ENCODE data around the gene TIGAR. TPM values are rescaled to one million over a fixed set of nuclear protein-coding genes. Genes with fewer than 3 reads are reported as not detected.

TIGAR gene
- total and polyA plus RNA-seq, 2 donors (not counting 1 experiment from before 2014, with no cell fraction given) = 15.3 to 19.5 TPM

GRCh38 chr12:4283512-4284255, 37.3 kb upstream of the TIGAR start:
- Histone ChIP-seq H3K4me3 (replicated peaks in 1 of 4; ENCODE audit: control extremely low read depth in 1 of 4, insufficient read depth in 1 of 4, low read depth in 3 of 4, low read length in 4 of 4) (no peak overlapping the region), H3K9me3 (ENCODE audit: control insufficient read depth, insufficient read depth, low read depth, low read length) (no peaks in the 10 kb centered on the region), H3K36me3 (ENCODE audit: control insufficient read depth, insufficient read depth, low read length) (no peaks in the 10 kb centered on the region), H3K9ac (ENCODE audit: insufficient read depth, low read length) (no peak overlapping the region), H3K4me2 (ENCODE audit: extremely low read depth, insufficient read depth, low read length) (no peak overlapping the region), H3K79me2 (ENCODE audit: control insufficient read depth, insufficient read depth, low read length) (no peaks in the 10 kb centered on the region), H3K27ac (ENCODE audit: insufficient read depth, low read length) (no peak overlapping the region), H3K27me3 (ENCODE audit: control insufficient read depth, insufficient read depth, low read length) (no peaks in the 10 kb centered on the region), H3K4me1 (ENCODE audit: control insufficient read depth, extremely low read depth, insufficient read depth, low read length) (no peaks in the 10 kb centered on the region), H2AFZ (ENCODE audit: low read length) (no peak overlapping the region), H4K20me1 (ENCODE audit: control insufficient read depth, extremely low read depth, insufficient read depth, low read length) (no peaks in the 10 kb centered on the region)
- no peak for DNase-seq (ENCODE audit: low read depth in 2 of 2)
- TF ChIP-seq EZH2 (IDR thresholded peaks at IDR 0.05; ENCODE audit: low read length, missing control alignments) = no peak
- TF ChIP-seq CTCF (conservative IDR thresholded peaks at IDR 0.05 in 1 of 2, IDR thresholded peaks at IDR 0.05 in 1 of 2; ENCODE audit: low read depth in 1 of 2, low read length in 2 of 2) = no peak

- Histone ChIP-seq H3K27me3 (ENCODE audit: control insufficient read depth, insufficient read depth, low read length) (no peaks in the 10 kb centered on the region), H3K4me1 (ENCODE audit: control insufficient read depth, extremely low read depth, insufficient read depth, low read length) (no peaks in the 10 kb centered on the region), H3K4me3 (replicated peaks in 1 of 4; ENCODE audit: control extremely low read depth in 1 of 4, insufficient read depth in 1 of 4, low read depth in 3 of 4, low read length in 4 of 4) (no peak overlapping the region), H3K36me3 (ENCODE audit: control insufficient read depth, insufficient read depth, low read length) (no peaks in the 10 kb centered on the region), H3K27ac (ENCODE audit: insufficient read depth, low read length) (no peak overlapping the region), H3K79me2 (ENCODE audit: control insufficient read depth, insufficient read depth, low read length) (no peaks in the 10 kb centered on the region), H2AFZ (ENCODE audit: low read length) (no peak overlapping the region), H4K20me1 (ENCODE audit: control insufficient read depth, extremely low read depth, insufficient read depth, low read length) (no peaks in the 10 kb centered on the region), H3K4me2 (ENCODE audit: extremely low read depth, insufficient read depth, low read length) (no peak overlapping the region), H3K9me3 (ENCODE audit: control insufficient read depth, insufficient read depth, low read depth, low read length) (no peaks in the 10 kb centered on the region), H3K9ac (ENCODE audit: insufficient read depth, low read length) (no peak overlapping the region)
- DNase-seq (ENCODE audit: low read depth in 2 of 2) = no peak
- TF ChIP-seq EZH2 (IDR thresholded peaks at IDR 0.05; ENCODE audit: low read length, missing control alignments) = no peak
- TF ChIP-seq CTCF (conservative IDR thresholded peaks at IDR 0.05 in 1 of 2, IDR thresholded peaks at IDR 0.05 in 1 of 2; ENCODE audit: low read depth in 1 of 2, low read length in 2 of 2) = no peak
These were observed 36.7 kb upstream of the TIGAR start for GRCh38 chr12:4284306-4284705.

GRCh38 chr12:4285070-4285469, 35.9 kb upstream of the TIGAR start:
- no peak for DNase-seq (ENCODE audit: low read depth in 2 of 2)
- H3K9ac ChIP-seq (ENCODE audit: insufficient read depth, low read length) = no peak overlapping the region
- no peak overlapping the region for H3K27ac ChIP-seq (ENCODE audit: insufficient read depth, low read length)
- no peaks in the 10 kb centered on the region for H4K20me1 ChIP-seq (ENCODE audit: control insufficient read depth, extremely low read depth, insufficient read depth, low read length)
- H2AFZ ChIP-seq (ENCODE audit: low read length) = no peak overlapping the region
- no peaks in the 10 kb centered on the region for H3K27me3 ChIP-seq (ENCODE audit: control insufficient read depth, insufficient read depth, low read length)
- TF ChIP-seq CTCF (conservative IDR thresholded peaks at IDR 0.05 in 1 of 2, IDR thresholded peaks at IDR 0.05 in 1 of 2; ENCODE audit: low read depth in 1 of 2, low read length in 2 of 2) (no peak), EZH2 (IDR thresholded peaks at IDR 0.05; ENCODE audit: low read length, missing control alignments) (no peak)
- H3K9me3 ChIP-seq (ENCODE audit: control insufficient read depth, insufficient read depth, low read depth, low read length) = no peaks in the 10 kb centered on the region
- no peak overlapping the region for H3K4me2 ChIP-seq (ENCODE audit: extremely low read depth, insufficient read depth, low read length)
- H3K79me2 ChIP-seq (ENCODE audit: control insufficient read depth, insufficient read depth, low read length) = no peaks in the 10 kb centered on the region
- H3K4me1 ChIP-seq (ENCODE audit: control insufficient read depth, extremely low read depth, insufficient read depth, low read length) = no peaks in the 10 kb centered on the region
- no peaks in the 10 kb centered on the region for H3K36me3 ChIP-seq (ENCODE audit: control insufficient read depth, insufficient read depth, low read length)
- no peak overlapping the region for H3K4me3 ChIP-seq (replicated peaks in 1 of 4; ENCODE audit: control extremely low read depth in 1 of 4, insufficient read depth in 1 of 4, low read depth in 3 of 4, low read length in 4 of 4)

Measured in fibroblast of lung (primary cell).